Cardiac muscle cell (in vitro differentiated cells and primary cell): ENCODE data around the gene DHFR2. TPM values are rescaled to one million over a fixed set of nuclear protein-coding genes. Genes with fewer than 3 reads are reported as not detected.

Experiments used
- DNase-seq, 2 donors: peaks; one replicate each; pipeline versions ENCODE4 v3.0.0 to v3.0.0-alpha.2; 2010 to 2017; ENCODE audit warnings: low read depth in 1 of 2, low spot score in 1 of 2
- H3K27ac ChIP-seq: fragments of 200-600 bp; sonication (generic); 2 replicates; pipeline ENCODE4 v1.5.1; 2016
- H3K27me3 ChIP-seq: fragments of 200-600 bp; sonication (generic); 2 replicates; pipeline ENCODE4 v1.6.0; 2016; ENCODE audit warnings: control low read depth
- H3K36me3 ChIP-seq: fragments of 200-600 bp; sonication (generic); 2 replicates; pipeline ENCODE4 v1.5.1; 2016; ENCODE audit warnings: control low read depth
- H3K4me1 ChIP-seq: fragments of 200-600 bp; sonication (generic); 2 replicates; pipeline ENCODE4 v1.8.1; 2017; ENCODE audit warnings: low read depth, mild to moderate bottlenecking, mixed run types
- H3K4me3 ChIP-seq: fragments of 200-600 bp; sonication (generic); 2 replicates; pipeline ENCODE4 v1.5.1; 2016; ENCODE audit warnings: mild to moderate bottlenecking
- H3K9me3 ChIP-seq: fragments of 200-600 bp; sonication (generic); 2 replicates; pipeline ENCODE4 v1.5.1; 2017; ENCODE audit warnings: low read depth, mild to moderate bottlenecking, control low read depth
- polyA plus RNA-seq: library from polyadenylated mRNA; unstranded; fragments of >200 nt; fragmentation: Nextera tagmentation; extraction: Ambion mirVana; gene quantifications from 2 replicates; pipeline ENCODE4 v1.2.1, GENCODE V29; 2016
- total RNA-seq: library from RNA; depleted of rRNA; stranded (reverse); fragments of >200 nt; gene quantifications from 2 replicates; pipeline ENCODE4 v1.2.3, GENCODE V29; 2016
- TF ChIP-seq, protein P1 (sequence below): IDR thresholded peaks from 2 replicates; pipeline ENCODE4 v1.5.1; 2012; ENCODE audit warnings: low read depth, mild to moderate bottlenecking, low read length

DHFR2 gene
- total and polyA plus RNA-seq, 2 experiments from 2014 or later: 1.5 to 3.4 TPM

DNA sequence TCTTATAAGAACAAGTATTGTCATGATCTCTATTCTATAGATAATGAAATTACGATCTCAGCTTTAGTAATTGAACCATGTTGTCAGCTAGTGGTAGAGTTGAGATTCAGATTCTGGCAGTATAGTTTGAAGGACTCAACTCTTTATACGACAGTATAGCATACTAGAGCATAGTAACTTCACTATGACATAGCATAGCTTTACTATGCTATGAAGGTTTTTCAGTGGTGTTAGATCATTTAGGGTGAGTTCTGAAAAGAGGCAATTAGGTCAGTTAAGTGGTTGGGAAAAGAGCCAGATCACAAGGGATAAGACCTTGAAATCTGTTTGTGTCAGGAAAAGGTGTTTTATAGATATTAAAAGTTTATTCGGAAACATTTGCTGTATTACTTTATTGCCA lies 42.4 kb downstream of the DHFR2 start:
- no peak overlapping the region for H3K27ac ChIP-seq
- DNase-seq: no peak
- no peaks in the 10 kb centered on the region for H3K27me3 ChIP-seq
- H3K4me1 ChIP-seq: no peaks in the 10 kb centered on the region
- H3K4me3 ChIP-seq: no peak overlapping the region
- TF ChIP-seq, protein P1, sequence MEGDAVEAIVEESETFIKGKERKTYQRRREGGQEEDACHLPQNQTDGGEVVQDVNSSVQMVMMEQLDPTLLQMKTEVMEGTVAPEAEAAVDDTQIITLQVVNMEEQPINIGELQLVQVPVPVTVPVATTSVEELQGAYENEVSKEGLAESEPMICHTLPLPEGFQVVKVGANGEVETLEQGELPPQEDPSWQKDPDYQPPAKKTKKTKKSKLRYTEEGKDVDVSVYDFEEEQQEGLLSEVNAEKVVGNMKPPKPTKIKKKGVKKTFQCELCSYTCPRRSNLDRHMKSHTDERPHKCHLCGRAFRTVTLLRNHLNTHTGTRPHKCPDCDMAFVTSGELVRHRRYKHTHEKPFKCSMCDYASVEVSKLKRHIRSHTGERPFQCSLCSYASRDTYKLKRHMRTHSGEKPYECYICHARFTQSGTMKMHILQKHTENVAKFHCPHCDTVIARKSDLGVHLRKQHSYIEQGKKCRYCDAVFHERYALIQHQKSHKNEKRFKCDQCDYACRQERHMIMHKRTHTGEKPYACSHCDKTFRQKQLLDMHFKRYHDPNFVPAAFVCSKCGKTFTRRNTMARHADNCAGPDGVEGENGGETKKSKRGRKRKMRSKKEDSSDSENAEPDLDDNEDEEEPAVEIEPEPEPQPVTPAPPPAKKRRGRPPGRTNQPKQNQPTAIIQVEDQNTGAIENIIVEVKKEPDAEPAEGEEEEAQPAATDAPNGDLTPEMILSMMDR: no peak
- no peaks in the 10 kb centered on the region for H3K9me3 ChIP-seq
- H3K36me3 ChIP-seq: no peaks in the 10 kb centered on the region

DNA sequence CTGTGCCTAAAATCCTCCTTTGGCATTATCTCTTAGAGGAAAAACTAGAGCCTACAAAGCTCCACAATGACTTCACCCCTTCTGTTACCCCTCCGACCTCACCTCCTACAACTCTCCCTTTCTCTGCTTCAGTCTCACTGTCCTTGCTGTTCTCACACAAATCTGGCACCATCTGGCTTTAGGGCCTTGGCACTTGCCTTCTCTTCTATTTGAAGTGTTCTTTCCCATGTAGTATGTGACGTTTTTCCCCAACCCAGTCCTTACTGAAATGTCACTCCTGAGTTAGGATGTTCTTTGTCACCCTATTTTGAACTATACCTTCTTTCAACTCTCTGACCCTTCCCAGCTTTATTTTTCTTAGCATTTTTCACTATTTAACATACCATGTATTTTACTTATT lies 43.1 kb downstream of the DHFR2 start:
- H3K9me3 ChIP-seq: no peaks in the 10 kb centered on the region
- TF ChIP-seq, protein P1: no peak
- no peak overlapping the region for H3K4me3 ChIP-seq
- H3K4me1 ChIP-seq: no peaks in the 10 kb centered on the region
- no peak for DNase-seq
- H3K27me3 ChIP-seq: no peaks in the 10 kb centered on the region
- H3K27ac ChIP-seq: no peak overlapping the region
- H3K36me3 ChIP-seq: no peaks in the 10 kb centered on the region

DNA sequence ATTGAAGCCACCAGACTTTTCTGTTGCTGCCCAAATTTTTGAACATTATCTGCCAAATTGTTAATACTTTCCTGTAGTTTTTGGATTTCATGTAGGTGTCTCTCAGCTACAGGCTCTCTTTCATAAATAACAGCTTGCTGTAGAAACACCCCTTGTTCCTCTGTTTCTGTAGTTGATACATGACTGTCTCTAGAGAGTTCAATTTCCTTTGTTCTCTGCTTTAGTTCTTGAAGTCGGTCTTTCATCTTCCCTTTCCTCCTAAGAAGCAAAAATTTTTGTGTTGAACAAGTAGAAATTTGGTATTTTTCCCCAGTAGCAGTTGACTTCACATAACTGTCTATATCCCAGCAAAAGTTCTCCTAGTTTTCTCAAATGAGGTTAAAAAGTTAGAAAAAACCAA lies 47.7 kb downstream of the DHFR2 start:
- H3K36me3 ChIP-seq: no peaks in the 10 kb centered on the region
- no peak for DNase-seq
- H3K27ac ChIP-seq: no peak overlapping the region
- no peaks in the 10 kb centered on the region for H3K27me3 ChIP-seq
- H3K9me3 ChIP-seq: no peaks in the 10 kb centered on the region
- TF ChIP-seq, protein P1: no peak
- no peaks in the 10 kb centered on the region for H3K4me1 ChIP-seq
- no peak overlapping the region for H3K4me3 ChIP-seq

DNA sequence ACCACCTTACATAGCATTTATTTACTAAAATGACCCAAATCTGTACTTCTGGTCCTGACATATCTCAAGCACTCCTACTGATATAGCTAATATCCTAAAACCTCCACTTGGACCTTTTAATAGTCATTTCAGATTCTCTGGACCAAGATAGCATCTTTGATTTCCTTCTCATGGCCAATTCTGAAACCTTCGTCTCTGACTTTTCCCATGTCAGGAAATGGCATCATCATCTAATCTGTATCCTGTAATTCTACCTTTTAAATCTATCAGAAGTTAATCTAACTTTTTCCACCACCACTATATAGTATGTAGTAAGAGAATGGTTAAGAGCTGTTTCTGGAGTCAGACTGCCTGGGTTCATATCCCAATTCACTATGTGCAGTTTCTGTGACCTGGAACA lies 50.5 kb downstream of the DHFR2 start:
- H3K4me3 ChIP-seq: no peak overlapping the region
- TF ChIP-seq, protein P1: no peak
- H3K27me3 ChIP-seq: no peaks in the 10 kb centered on the region
- no peak for DNase-seq
- H3K9me3 ChIP-seq: no peaks in the 10 kb centered on the region
- no peaks in the 10 kb centered on the region for H3K36me3 ChIP-seq
- H3K27ac ChIP-seq: no peak overlapping the region
- no peaks in the 10 kb centered on the region for H3K4me1 ChIP-seq

DNA sequence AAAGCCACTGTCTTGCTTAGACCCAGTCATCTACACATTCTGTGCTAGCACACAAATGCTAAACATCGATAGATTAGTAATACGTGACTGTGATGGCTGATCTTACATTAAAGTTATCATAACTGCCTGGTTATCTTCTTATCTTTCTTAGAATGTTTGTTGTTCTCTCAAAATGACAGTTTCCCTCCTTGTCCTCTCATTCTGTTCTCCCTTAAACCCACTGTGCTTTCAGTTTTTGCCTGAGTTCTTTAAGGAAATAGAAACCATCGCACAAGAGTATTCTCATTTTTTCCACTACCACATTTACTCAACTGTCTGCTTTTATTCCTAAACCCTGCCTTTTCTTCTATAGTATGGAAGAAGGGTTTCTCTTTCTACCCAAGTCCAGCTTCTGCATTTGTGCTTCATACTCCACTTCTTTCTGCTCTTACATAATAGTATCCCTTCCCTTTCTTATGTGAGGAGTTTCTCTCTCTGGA lies 51.4 kb downstream of the DHFR2 start:
- H3K27me3 ChIP-seq: no peaks in the 10 kb centered on the region
- H3K9me3 ChIP-seq: no peaks in the 10 kb centered on the region
- H3K27ac ChIP-seq: no peak overlapping the region
- H3K4me1 ChIP-seq: no peaks in the 10 kb centered on the region
- TF ChIP-seq, protein P1: no peak
- no peaks in the 10 kb centered on the region for H3K36me3 ChIP-seq
- no peak overlapping the region for H3K4me3 ChIP-seq
- DNase-seq: no peak

DNA sequence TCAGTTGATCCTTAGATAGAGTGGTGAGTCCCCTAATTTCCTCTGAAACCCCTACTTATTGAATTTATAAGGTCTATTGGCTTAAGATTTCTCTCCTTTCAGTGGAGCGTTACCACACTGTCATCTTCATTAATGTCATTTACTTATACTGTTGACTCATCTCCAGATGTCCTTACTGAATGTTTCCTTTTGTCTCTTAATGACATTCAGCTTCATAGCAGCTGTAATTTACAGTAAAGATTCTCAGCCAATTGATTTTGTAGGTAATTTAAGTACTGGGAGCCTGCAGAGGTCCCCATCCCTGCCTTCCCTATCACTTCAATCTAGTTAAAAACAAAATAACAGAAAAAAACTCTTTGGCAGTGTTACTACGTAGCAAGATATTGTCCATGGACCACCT lies 53.1 kb downstream of the DHFR2 start:
- Histone ChIP-seq H3K9me3 (no peaks in the 10 kb centered on the region), H3K27ac (no peak overlapping the region), H3K27me3 (no peaks in the 10 kb centered on the region), H3K36me3 (no peaks in the 10 kb centered on the region), H3K4me1 (no peaks in the 10 kb centered on the region), H3K4me3 (no peak overlapping the region)
- DNase-seq: no peak
- TF ChIP-seq, protein P1: no peak
